CD14-positive monocyte (primary cell): ENCODE data around the gene KCTD21. TPM values are rescaled to one million over a fixed set of nuclear protein-coding genes. Genes with fewer than 3 reads are reported as not detected.
A peak's percentile ranks its signal among the peaks of the same experiment; 100 is the strongest.

Experiments
- DNase-seq, 3 donors: peaks; one replicate each; pipeline ENCODE4 v3.0.0-alpha.2; 2011 to 2022
- H2AFZ ChIP-seq: 2 replicates; pipeline ENCODE4 v1.6.0; 2012; ENCODE audit warnings: mild to moderate bottlenecking, low read depth, low read length, inconsistent platforms; ENCODE audit not compliant: insufficient read depth, poor library complexity, severe bottlenecking
- H3K27ac ChIP-seq, 2 donors: 1 replicate in 1 of 2; 2 replicates in 1 of 2; pipeline ENCODE4 v1.5.1; 2012 to 2013; ENCODE audit warnings: low read length in 2 of 2, control low read depth in 1 of 2, inconsistent platforms in 1 of 2, low read depth in 1 of 2, mild to moderate bottlenecking in 1 of 2
- H3K27me3 ChIP-seq, 2 donors: one replicate each; pipeline versions ENCODE4 v1.6.0 to v1.6.1; 2011 to 2013; ENCODE audit warnings: low read length in 2 of 2; ENCODE audit not compliant: control insufficient read depth in 2 of 2, insufficient read depth in 2 of 2
- H3K36me3 ChIP-seq, 2 donors: replicated peaks in 1 of 2; 1 replicate in 1 of 2; 2 replicates in 1 of 2; pipeline versions ENCODE4 v1.5.1 to v1.6.1; 2012 to 2013; ENCODE audit warnings: low read length in 2 of 2, control low read depth in 1 of 2, inconsistent platforms in 1 of 2, mild to moderate bottlenecking in 1 of 2; ENCODE audit not compliant: insufficient read depth in 2 of 2, control insufficient read depth in 1 of 2
- H3K4me1 ChIP-seq, 2 donors: 1 replicate in 1 of 2; 2 replicates in 1 of 2; pipeline versions ENCODE4 v1.5.1 to v1.6.1; 2012 to 2013; ENCODE audit warnings: low read length in 2 of 2, control low read depth in 1 of 2, inconsistent platforms in 1 of 2, mild to moderate bottlenecking in 1 of 2, moderate library complexity in 1 of 2; ENCODE audit not compliant: insufficient read depth in 2 of 2, control insufficient read depth in 1 of 2
- H3K4me2 ChIP-seq: replicated peaks from 2 replicates; pipeline ENCODE3; 2012; ENCODE audit warnings: low read length, moderate library complexity, mild to moderate bottlenecking; ENCODE audit not compliant: poor library complexity, severe bottlenecking; ENCODE audit errors: extremely low read depth
- H3K4me3 ChIP-seq, 3 experiments: fragments of 200-600 bp in 1 of 3; sonication (generic) in 1 of 3; replicated peaks in 1 of 3; 1 replicate in 2 of 3; 2 replicates in 1 of 3; pipeline ENCODE4 v1.5.1; 2011 to 2013; ENCODE audit warnings: low read length in 3 of 3, mild to moderate bottlenecking in 3 of 3, control low read depth in 2 of 3, low read depth in 2 of 3, inconsistent platforms in 1 of 3, moderate library complexity in 1 of 3
- H3K79me2 ChIP-seq: 2 replicates; pipeline ENCODE4 v1.6.0; 2012; ENCODE audit warnings: mild to moderate bottlenecking, control low read depth, inconsistent platforms, low read length, moderate library complexity; ENCODE audit not compliant: insufficient read depth
- H3K9ac ChIP-seq: 2 replicates; pipeline ENCODE4 v1.6.0; 2017; ENCODE audit warnings: low read length, mild to moderate bottlenecking; ENCODE audit not compliant: insufficient read depth, poor library complexity, severe bottlenecking
- H3K9me3 ChIP-seq, 2 donors: replicated peaks in 1 of 2; 1 replicate in 1 of 2; 2 replicates in 1 of 2; pipeline versions ENCODE4 v1.5.1 to v1.6.1; 2012 to 2013; ENCODE audit warnings: low read length in 2 of 2, control low read depth in 1 of 2; ENCODE audit not compliant: control insufficient read depth in 1 of 2, insufficient read depth in 1 of 2
- H4K20me1 ChIP-seq: 2 replicates; pipeline ENCODE4 v1.6.0; 2012; ENCODE audit warnings: mild to moderate bottlenecking, low read length, control low read depth, moderate library complexity; ENCODE audit not compliant: insufficient read depth
- H3K27ac Mint-ChIP-seq, 7 donors: one replicate each; pipeline ENCODE4 v1.8.0; 2020; ENCODE audit warnings: mild to moderate bottlenecking in 7 of 7, mixed read lengths in 7 of 7, moderate library complexity in 6 of 7, inconsistent platforms in 2 of 7
- H3K27me3 Mint-ChIP-seq, 3 donors: one replicate each; pipeline ENCODE4 v1.8.0; 2021 to 2022; ENCODE audit warnings: low read depth in 3 of 3, mild to moderate bottlenecking in 3 of 3, mixed read lengths in 3 of 3, moderate library complexity in 3 of 3, inconsistent platforms in 1 of 3
- H3K36me3 Mint-ChIP-seq, 2 donors: one replicate each; pipeline ENCODE4 v1.8.0; 2020; ENCODE audit warnings: mixed read lengths in 2 of 2, inconsistent platforms in 1 of 2, mild to moderate bottlenecking in 1 of 2
- H3K4me1 Mint-ChIP-seq: one replicate; pipeline ENCODE4 v1.8.0; 2020; ENCODE audit warnings: mild to moderate bottlenecking, mixed read lengths
- H3K4me3 Mint-ChIP-seq, 2 donors: one replicate each; pipeline ENCODE4 v1.8.0; 2020; ENCODE audit warnings: mild to moderate bottlenecking in 2 of 2, mixed read lengths in 2 of 2, moderate library complexity in 1 of 2
- H3K9me3 Mint-ChIP-seq, 7 donors: one replicate each; pipeline ENCODE4 v1.8.0; 2020 to 2022; ENCODE audit warnings: mixed read lengths in 7 of 7, mild to moderate bottlenecking in 6 of 7, moderate library complexity in 6 of 7, inconsistent platforms in 2 of 7
- CTCF ChIP-seq: fragments of 200-600 bp; IDR thresholded peaks from one replicate; pipeline ENCODE4 v1.8.0; 2022; ENCODE audit warnings: antibody characterized with exemption, mild to moderate bottlenecking
- WGBS: methylation state at CpG from one replicate; pipeline ENCODE4 v1.1.5; 2013; ENCODE audit warnings: missing lambda C conversion rate; ENCODE audit not compliant: insufficient coverage; 5-methylcytosine and 5-hydroxymethylcytosine counted together
- intact Hi-C, 2 donors: fragments of 100-400 bp; cut with micrococcal nuclease; formaldehyde crosslinking; loops; one replicate each; pipeline versions ENCODE4 v1.15.0 to v1.15.1; 2023
- polyA plus RNA-seq, 3 donors: library from polyadenylated mRNA; depleted of rRNA in 1 of 3; unstranded in 2 of 3; stranded (reverse) in 1 of 3; fragments of 300-500 nt in 2 of 3; fragments of >200 nt in 1 of 3; fragmentation: Illumina TruSeq in 2 of 3; gene quantifications; 1 replicate in 2 of 3; 2 replicates in 1 of 3; pipeline ENCODE4 v1.2.3, GENCODE V29; 2012 to 2021

The KCTD21 gene
- polyA plus RNA-seq, 3 donors: 3.2 to 9.2 (median 5.2) TPM

- Mint-ChIP-seq H3K36me3 (peaks cover 60 to 68% of the 10 kb centered on the region in 2 donors), H3K27ac (peak overlapping the region in 1 of 7 donors; percentile 31), H3K4me3 (no peak overlapping the region), H3K27me3 (peaks cover 0 to 4% (median 2%) of the 10 kb centered on the region in 3 donors), H3K9me3 (peaks cover 0 to 3% (median 0%) of the 10 kb centered on the region in 7 donors), H3K4me1 (peaks cover 14% of the 10 kb centered on the region)
- Histone ChIP-seq H3K4me1 (peaks cover 10 to 13% of the 10 kb centered on the region in 2 donors), H3K27me3 (no peaks in the 10 kb centered on the region), H3K9ac (no peak overlapping the region), H3K9me3 (no peaks in the 10 kb centered on the region), H3K36me3 (peaks cover 12 to 70% of the 10 kb centered on the region in 2 donors), H3K79me2 (no peaks in the 10 kb centered on the region), H3K27ac (no peak overlapping the region), H3K4me2 (no peak overlapping the region), H3K4me3 (no peak overlapping the region), H2AFZ (no peak overlapping the region), H4K20me1 (no peaks in the 10 kb centered on the region)
- intact Hi-C loops: no loop called here
- no peak for DNase-seq
- WGBS: 92% methylated on average over 3 of the region's 4 CpGs
- TF ChIP-seq CTCF: no peak
Observed at GRCh38 chr11:78205256-78205655, 16.8 kb upstream of the KCTD21 start.

- no peaks in the 10 kb centered on the region for H3K9me3 ChIP-seq
- H3K4me1 ChIP-seq: peaks cover 10 to 13% of the 10 kb centered on the region in 2 donors
- peak overlapping the region in 1 of 2 donors; percentile 72 for H3K4me3 Mint-ChIP-seq
- peaks cover 63 to 67% of the 10 kb centered on the region in 2 donors for H3K36me3 Mint-ChIP-seq
- no peaks in the 10 kb centered on the region for H3K27me3 ChIP-seq
- 72% methylated on average over 6 of the region's 10 CpGs for WGBS
- H3K4me1 Mint-ChIP-seq: peaks cover 14% of the 10 kb centered on the region
- peak overlapping the region in 1 of 2 donors; percentile 5 for H3K27ac ChIP-seq
- intact Hi-C loops: no loop called here
- peak overlapping the region; percentile 1 for H3K4me2 ChIP-seq
- H3K9me3 Mint-ChIP-seq: no peaks in the 10 kb centered on the region
- no peak for TF ChIP-seq CTCF
- no peaks in the 10 kb centered on the region for H4K20me1 ChIP-seq
- H3K9ac ChIP-seq: no peak overlapping the region
- peak overlapping the region; percentile 35 to 91 (median 73) for H3K27ac Mint-ChIP-seq
- no peak overlapping the region for H2AFZ ChIP-seq
- H3K79me2 ChIP-seq: no peaks in the 10 kb centered on the region
- H3K27me3 Mint-ChIP-seq: peaks cover 0 to 3% (median 0%) of the 10 kb centered on the region in 3 donors
- peak; percentile 33 to 50 (median 35) for DNase-seq
- peaks cover 16 to 78% of the 10 kb centered on the region in 2 donors for H3K36me3 ChIP-seq
- no peak overlapping the region for H3K4me3 ChIP-seq
Observed at GRCh38 chr11:78203184-78203583, 14.8 kb upstream of the KCTD21 start.
